ENCODE data around the gene DUOXA1.

DNA sequence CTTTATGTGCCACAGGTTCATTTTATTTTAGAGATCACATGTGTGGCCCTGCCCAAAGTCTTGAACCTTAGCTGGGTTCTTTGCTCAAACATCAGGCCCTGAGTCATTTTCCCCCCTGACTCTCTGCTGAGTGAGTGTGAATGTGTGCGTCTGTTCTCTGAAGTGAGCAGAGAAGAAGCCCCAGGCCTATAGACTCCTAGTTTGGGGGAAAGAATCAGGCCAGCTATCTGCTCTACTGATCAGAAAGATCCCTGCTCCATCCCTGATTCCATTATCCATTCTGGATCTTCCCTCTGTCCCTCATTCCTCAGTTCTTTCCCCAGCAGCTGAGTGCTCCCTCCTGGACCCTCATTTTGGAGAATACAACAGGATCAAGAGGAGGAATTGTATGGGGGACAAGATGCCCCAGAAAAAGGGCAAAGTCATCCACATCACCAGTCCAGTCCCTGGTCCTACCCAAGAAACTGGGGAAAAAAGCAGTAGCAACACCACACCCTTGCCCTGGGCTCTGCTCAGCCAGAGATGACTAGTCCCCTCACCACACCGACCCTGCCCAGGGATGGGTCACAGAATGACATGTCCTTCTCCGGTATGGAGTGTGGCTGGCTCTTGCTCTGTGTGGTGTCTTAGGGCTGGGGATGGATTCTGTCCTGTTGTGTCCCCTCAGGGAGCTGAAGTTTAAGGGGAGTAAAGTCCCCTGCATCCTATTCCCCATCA is 3.3 kb upstream of the DUOXA1 start:
- TF ChIP-seq, protein P1, sequence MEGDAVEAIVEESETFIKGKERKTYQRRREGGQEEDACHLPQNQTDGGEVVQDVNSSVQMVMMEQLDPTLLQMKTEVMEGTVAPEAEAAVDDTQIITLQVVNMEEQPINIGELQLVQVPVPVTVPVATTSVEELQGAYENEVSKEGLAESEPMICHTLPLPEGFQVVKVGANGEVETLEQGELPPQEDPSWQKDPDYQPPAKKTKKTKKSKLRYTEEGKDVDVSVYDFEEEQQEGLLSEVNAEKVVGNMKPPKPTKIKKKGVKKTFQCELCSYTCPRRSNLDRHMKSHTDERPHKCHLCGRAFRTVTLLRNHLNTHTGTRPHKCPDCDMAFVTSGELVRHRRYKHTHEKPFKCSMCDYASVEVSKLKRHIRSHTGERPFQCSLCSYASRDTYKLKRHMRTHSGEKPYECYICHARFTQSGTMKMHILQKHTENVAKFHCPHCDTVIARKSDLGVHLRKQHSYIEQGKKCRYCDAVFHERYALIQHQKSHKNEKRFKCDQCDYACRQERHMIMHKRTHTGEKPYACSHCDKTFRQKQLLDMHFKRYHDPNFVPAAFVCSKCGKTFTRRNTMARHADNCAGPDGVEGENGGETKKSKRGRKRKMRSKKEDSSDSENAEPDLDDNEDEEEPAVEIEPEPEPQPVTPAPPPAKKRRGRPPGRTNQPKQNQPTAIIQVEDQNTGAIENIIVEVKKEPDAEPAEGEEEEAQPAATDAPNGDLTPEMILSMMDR (IDR thresholded peaks at IDR 0.05) = no peak
- TF ChIP-seq POLR2A (IDR thresholded peaks at IDR 0.05) = no peak

All from tibial nerve (tissue), 3 donors.